Fibroblast of lung (primary cell): ENCODE results near the gene SDHB. TPM values are rescaled to one million over a fixed set of nuclear protein-coding genes. Genes with fewer than 3 reads are reported as not detected.

Source experiments
- DNase-seq, 2 donors: peaks; one replicate each; pipeline versions ENCODE4 v3.0.0 to v3.0.0-alpha.2; 2010; ENCODE audit warnings: low read depth in 2 of 2
- H2AFZ ChIP-seq: 2 replicates; pipeline ENCODE4 v1.5.1; 2012; ENCODE audit warnings: low read length, control low read depth, inconsistent platforms
- H3K27ac ChIP-seq: 2 replicates; pipeline ENCODE4 v1.5.1; 2011; ENCODE audit warnings: low read length, control low read depth; ENCODE audit not compliant: insufficient read depth
- H3K27me3 ChIP-seq: 2 replicates; pipeline ENCODE4 v1.5.1; 2011; ENCODE audit warnings: mild to moderate bottlenecking, low read length; ENCODE audit not compliant: control insufficient read depth, insufficient read depth
- H3K36me3 ChIP-seq: 2 replicates; pipeline ENCODE4 v1.5.1; 2011; ENCODE audit warnings: low read length; ENCODE audit not compliant: control insufficient read depth, insufficient read depth
- H3K4me1 ChIP-seq: 2 replicates; pipeline ENCODE4 v1.5.1; 2011; ENCODE audit warnings: low read length; ENCODE audit not compliant: control insufficient read depth, insufficient read depth; ENCODE audit errors: extremely low read depth
- H3K4me2 ChIP-seq: 2 replicates; pipeline ENCODE4 v1.5.1; 2011; ENCODE audit warnings: low read length, control low read depth; ENCODE audit not compliant: insufficient read depth; ENCODE audit errors: extremely low read depth
- H3K4me3 ChIP-seq, 4 experiments: fragments of 200-600 bp in 1 of 4; sonication (generic) in 1 of 4; replicated peaks in 1 of 4; 2 replicates each; pipeline ENCODE4 v1.5.1; 2011 to 2016; ENCODE audit warnings: low read length in 4 of 4, low read depth in 3 of 4, mild to moderate bottlenecking in 3 of 4, control low read depth in 2 of 4, inconsistent platforms in 1 of 4, mixed read lengths in 1 of 4; ENCODE audit not compliant: insufficient read depth in 1 of 4; ENCODE audit errors: control extremely low read depth in 1 of 4
- H3K79me2 ChIP-seq: 2 replicates; pipeline ENCODE4 v1.5.1; 2012; ENCODE audit warnings: mild to moderate bottlenecking, low read length, inconsistent platforms; ENCODE audit not compliant: control insufficient read depth, insufficient read depth
- H3K9ac ChIP-seq: 2 replicates; pipeline ENCODE4 v1.5.1; 2011; ENCODE audit warnings: mild to moderate bottlenecking, low read length, control low read depth; ENCODE audit not compliant: insufficient read depth
- H3K9me3 ChIP-seq: 2 replicates; pipeline ENCODE4 v1.5.1; 2012; ENCODE audit warnings: low read depth, low read length; ENCODE audit not compliant: control insufficient read depth, insufficient read depth
- H4K20me1 ChIP-seq: 2 replicates; pipeline ENCODE4 v1.5.1; 2011; ENCODE audit warnings: low read length; ENCODE audit not compliant: control insufficient read depth, insufficient read depth; ENCODE audit errors: extremely low read depth
- CTCF ChIP-seq, 2 donors: IDR thresholded peaks in 1 of 2; conservative IDR thresholded peaks in 1 of 2; 1 replicate in 1 of 2; 2 replicates in 1 of 2; pipeline ENCODE4 v1.5.1; 2011 to 2012; ENCODE audit warnings: low read length in 2 of 2, control low read depth in 1 of 2, inconsistent platforms in 1 of 2, low read depth in 1 of 2, mild to moderate bottlenecking in 1 of 2
- EZH2 ChIP-seq: IDR thresholded peaks from 2 replicates; pipeline ENCODE4 v1.5.1; 2012; ENCODE audit warnings: low read length, control low read depth, mild to moderate bottlenecking; ENCODE audit errors: missing control alignments
- polyA plus RNA-seq, 2 donors: library from polyadenylated mRNA; depleted of rRNA in 1 of 2; stranded (reverse) in 1 of 2; unstranded in 1 of 2; fragments of >200 nt; gene quantifications; 2 replicates each; pipeline ENCODE4 v1.2.1, GENCODE V29; 2011 to 2012; ENCODE audit warnings: missing spikeins in 1 of 2
- total RNA-seq: library from RNA; depleted of rRNA; stranded (reverse); fragments of >200 nt; gene quantifications from 2 replicates; pipeline ENCODE4 v1.2.1, GENCODE V29; 2014

The SDHB gene
- total and polyA plus RNA-seq, 2 donors (not counting 1 experiment from before 2014, with no cell fraction given): 136 to 170 TPM

- no peaks in the 10 kb centered on the region for H4K20me1 ChIP-seq
- H3K79me2 ChIP-seq: no peaks in the 10 kb centered on the region
- no peak overlapping the region for H3K9ac ChIP-seq
- H3K27ac ChIP-seq: no peak overlapping the region
- H3K9me3 ChIP-seq: no peaks in the 10 kb centered on the region
- H2AFZ ChIP-seq: no peak overlapping the region
- H3K36me3 ChIP-seq: peaks cover 5% of the 10 kb centered on the region
- no peak overlapping the region for H3K4me2 ChIP-seq
- TF ChIP-seq EZH2 (no peak), CTCF (conservative IDR thresholded peaks at IDR 0.05 in 1 of 2, IDR thresholded peaks at IDR 0.05 in 1 of 2; ENCODE audit: low read depth in 1 of 2, low read length in 2 of 2) (no peak)
- no peaks in the 10 kb centered on the region for H3K27me3 ChIP-seq
- H3K4me3 ChIP-seq: no peak overlapping the region
- DNase-seq: no peak
- peaks cover 4% of the 10 kb centered on the region for H3K4me1 ChIP-seq
These were observed 80.6 kb downstream of the SDHB start for GRCh38 chr1:16973215-16973614.

GRCh38 chr1:16972189-16972895 is 81.5 kb downstream of the SDHB start:
- no peak overlapping the region for H3K27ac ChIP-seq

More at GRCh38 chr1:16972189-16972895, 81.5 kb downstream of the SDHB start:
- H3K9me3 ChIP-seq: no peaks in the 10 kb centered on the region
- H4K20me1 ChIP-seq: no peaks in the 10 kb centered on the region
- no peak overlapping the region for H2AFZ ChIP-seq
- no peak for TF ChIP-seq CTCF (conservative IDR thresholded peaks at IDR 0.05 in 1 of 2, IDR thresholded peaks at IDR 0.05 in 1 of 2; ENCODE audit: low read depth in 1 of 2, low read length in 2 of 2)
- TF ChIP-seq EZH2: no peak
- no peaks in the 10 kb centered on the region for H3K79me2 ChIP-seq
- H3K4me3 ChIP-seq: no peak overlapping the region
- DNase-seq: no peak
- no peaks in the 10 kb centered on the region for H3K27me3 ChIP-seq
- no peak overlapping the region for H3K4me2 ChIP-seq
- peaks cover 5% of the 10 kb centered on the region for H3K36me3 ChIP-seq
- peaks cover under 1% of the 10 kb centered on the region for H3K4me1 ChIP-seq
- H3K9ac ChIP-seq: no peak overlapping the region
